Brain pericyte (primary cell): ENCODE measurements around the gene PTPRA.
"Not testable (repeated sequence)": the region's sequence is repeated elsewhere in the genome, so short reads cannot be mapped to it uniquely, and the experiment has no call there.

Source experiments
- DNase-seq: peaks from one replicate; pipeline ENCODE4 v3.0.0-alpha.2; 2012; ENCODE audit warnings: low read depth, low spot score

The PTPRA gene

DNA sequence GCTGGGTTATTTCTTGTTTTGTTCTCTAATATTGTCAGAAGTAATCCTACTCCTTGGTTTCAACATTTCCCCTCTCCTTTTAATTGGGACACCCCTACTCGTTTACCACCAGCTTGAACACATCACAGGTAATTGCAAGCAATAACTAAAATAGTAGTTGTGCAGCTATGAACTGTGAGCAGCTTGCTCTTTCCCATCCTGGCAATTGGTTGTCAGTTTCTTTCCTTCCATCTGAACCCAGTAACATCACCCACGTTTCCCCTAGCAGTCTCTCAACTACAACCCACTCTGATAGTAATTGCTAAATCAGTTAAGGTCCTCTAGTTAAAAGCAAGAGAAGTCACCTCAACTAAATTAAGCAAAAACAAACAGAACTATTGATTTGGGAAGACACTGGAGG is 122.5 kb downstream of the PTPRA start:
- DNase-seq, result no peak

DNA sequence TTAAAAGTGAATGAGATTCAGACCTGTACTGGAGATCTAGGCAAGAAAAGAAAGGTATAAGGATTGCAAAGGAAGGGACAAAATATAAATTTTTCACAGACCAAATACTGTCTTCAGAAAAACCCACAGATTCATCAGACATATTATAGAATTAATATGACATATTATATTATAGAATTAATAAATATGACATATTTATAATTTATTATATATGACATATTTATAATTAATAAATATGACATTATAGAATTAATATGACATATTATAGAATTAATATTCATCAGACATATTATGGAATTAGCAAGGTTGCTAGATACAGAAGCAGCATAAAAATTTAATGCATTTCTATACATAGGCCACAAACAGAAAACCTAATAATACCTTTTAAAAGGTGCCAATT is 125.4 kb downstream of the PTPRA start:
- no peak for DNase-seq

DNA sequence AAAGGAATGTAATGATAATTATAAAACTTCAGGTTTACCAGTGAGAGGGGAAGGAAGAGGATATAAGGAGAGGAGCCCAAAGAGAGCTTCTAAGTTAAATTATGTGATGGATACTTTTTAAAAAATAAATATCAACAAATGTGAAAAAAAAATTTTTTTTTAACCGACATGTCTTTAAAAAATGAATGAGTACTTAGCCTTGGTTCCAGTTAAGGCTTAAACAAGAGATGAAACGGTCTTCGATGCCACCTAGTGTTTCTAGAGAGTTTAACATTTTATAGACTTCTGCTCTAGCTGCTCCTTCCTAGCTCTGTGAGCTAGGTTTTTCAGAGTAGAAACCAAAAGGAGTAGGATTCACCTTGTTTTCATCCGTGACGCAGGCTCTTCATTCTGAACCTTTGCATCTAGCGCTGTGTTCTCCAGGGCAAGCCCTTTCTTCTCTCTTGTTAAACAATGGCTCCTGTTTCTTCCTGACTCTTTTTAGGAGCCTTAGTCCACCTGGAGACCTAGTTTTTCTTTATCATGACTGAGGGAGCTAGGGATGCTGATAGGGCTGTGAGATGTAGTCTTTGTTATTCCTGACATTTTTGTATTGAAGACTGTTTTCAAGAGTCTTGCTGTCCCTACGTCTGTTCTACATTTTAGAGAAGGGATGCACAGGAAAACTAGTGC is 127.7 kb downstream of the PTPRA start:
- no peak for DNase-seq

DNA sequence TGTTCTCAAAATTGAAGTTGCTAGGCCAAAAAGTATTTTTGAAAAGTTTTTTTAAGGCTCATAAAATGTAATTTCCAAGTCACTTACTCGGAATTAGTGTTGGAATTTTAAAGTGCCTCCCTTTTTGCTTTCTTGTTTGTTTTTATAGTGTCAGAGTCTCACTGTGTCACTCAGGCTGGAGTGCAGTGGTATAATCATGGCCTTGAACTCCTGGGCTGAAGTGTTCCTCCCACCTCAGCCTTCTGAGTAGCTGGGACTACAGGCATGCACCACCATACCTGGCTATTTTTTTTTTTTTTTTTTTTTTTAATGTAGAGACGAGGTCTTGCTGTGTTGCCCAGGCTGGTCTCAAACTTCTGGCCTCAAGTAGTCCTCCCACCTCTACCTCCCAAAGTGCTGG is 130.1 kb downstream of the PTPRA start:
- no peak for DNase-seq

DNA sequence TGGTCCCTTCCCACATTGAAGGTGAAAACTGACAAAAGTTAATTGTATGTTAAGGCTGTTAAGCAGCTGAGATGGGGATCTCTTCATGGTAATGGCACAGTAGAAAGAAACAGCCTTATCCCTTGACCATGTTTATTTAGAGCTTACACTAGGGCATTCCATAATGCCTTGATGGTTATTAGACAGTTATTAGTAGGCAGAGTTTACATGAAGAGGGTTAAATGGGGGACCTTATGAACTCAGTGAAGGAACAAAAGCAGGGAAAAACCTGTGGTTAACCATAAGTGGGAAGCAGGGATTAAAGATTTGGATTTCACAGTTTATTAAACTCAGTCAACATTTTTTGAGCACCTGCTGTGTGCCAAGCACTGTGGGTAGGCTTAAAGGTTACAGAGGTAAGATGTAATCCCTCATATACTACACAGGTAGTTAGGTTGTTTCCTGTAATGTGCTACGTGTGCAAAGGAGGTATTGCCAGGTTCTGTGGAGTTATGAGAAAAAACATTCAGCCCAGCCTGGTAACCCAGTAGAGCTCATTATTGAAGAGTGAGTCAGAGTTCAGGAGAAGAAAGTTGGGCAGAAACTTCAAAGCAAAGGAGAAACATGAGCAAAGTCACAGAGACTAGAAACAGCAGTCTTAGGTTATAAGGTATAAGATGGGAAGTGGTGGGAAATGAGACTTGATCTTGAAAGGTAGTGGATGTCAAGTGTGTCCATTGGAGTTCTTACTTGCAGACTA is 137.9 kb downstream of the PTPRA start:
- DNase-seq, result no peak

DNA sequence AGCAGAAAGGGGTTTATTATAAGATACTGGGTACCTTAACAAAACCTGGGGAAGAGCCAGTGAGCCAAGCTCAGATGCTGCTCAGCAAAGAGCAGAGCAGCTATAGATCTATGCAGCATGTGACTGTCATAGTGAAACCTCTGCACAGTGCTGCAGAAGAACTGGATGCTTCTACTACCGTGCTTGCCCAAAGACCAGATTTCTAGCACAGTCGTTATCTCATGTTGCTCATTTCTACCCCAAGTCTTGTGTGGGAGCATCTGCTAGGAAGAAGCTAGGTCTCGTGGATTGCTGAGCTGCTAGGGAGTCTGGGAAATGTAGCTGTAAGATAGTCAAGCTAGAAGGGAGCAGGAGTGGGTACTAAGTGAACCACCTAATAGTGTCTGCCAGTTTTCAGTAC is 138.5 kb downstream of the PTPRA start:
- no peak for DNase-seq

DNA sequence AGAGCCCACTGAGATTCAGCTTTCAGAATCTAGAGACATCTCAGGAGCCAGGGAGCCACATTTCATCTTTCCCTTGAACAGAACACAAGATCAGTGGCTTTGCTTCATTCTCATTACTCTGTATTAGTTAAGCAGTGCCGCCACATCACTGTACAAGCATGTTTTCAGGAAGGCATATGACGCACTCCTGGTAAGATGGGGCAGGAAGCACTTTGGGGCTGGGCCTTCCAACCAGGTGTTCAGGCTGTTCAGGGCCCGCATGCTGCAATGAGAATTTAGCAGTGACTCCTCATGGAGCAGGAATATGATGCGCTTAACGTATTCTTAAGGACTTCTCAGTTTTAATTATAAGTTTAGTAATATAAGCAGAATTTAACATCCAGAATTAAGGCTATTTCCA is 140.5 kb downstream of the PTPRA start:
- no peak for DNase-seq

DNA sequence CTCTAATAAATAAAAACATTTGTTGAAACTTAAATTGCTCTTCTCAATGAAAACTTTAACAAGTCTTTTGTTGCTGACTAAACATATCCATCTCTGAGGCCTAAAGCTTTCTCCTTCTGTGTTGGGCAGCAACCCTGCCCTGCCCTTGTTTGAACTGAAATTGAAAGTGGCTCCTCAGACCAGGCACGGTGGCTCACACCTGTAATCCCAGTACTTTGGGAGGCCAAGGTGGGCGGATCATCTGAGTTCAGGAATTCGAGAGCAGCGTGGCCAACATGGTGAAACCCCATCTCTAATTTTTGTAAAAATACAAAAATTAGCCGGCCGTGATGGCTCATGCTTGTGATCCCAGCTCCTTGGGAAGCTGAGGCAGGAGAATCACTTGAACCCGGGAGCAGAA is 140.9 kb downstream of the PTPRA start:
- DNase-seq, result no peak

DNA sequence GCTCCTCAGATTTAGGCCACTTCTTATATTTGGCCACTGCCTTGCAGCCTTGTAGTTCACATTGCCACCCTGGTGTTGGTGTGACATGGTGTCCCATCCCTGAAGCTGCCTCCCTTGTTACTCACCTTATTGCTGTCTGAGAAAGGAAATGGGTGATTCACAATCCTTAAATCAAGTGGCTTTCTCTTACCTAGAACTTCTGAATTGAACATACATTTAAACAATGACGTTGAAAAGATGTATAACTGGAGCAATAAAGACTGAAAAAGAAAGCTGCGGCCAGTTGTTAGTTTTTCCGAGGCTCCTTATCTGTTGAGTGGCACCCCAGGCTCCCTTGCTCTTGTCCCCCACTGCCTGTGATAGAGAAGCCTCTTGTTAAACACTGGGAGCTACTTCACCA is 141.4 kb downstream of the PTPRA start:
- no peak for DNase-seq

DNA sequence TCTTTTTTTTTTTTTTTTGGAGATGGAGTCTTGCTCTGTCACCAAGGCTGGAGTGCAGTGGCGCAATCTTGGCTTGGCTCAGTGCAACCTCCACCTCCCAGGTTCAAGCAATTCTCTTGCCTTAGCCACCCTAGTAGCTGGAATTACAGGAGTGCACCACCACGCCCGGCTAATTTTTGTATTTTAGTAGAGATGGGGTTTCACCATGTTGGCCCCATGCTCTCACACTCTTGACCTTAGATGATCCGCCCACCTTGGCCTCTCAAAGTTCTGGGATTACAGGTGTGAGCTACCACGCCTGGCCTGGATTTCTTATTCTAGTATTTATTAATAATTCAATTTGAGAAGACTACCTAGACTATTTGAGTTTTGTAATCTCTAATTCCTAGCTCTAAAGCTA is 142.0 kb downstream of the PTPRA start:
- DNase-seq, result not testable (repeated sequence)

DNA sequence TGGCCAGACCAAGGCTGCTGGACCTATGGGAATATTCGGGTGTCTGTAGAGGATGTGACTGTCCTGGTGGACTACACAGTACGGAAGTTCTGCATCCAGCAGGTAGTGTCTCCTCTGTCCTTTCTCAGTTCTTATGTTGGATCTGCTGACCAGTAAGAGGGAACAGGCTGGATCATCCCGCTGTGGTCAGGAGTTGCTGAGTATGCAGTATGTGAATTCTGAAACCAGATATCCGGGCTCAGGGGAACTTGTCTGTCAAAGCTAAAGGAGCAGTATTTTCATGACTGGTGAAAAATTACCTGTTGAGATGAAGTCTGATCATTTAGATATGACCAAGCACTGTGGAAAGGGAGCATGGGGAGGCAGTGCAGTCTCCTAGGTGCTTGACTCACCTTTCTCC is 148.0 kb downstream of the PTPRA start:
- DNase-seq, result no peak

DNA sequence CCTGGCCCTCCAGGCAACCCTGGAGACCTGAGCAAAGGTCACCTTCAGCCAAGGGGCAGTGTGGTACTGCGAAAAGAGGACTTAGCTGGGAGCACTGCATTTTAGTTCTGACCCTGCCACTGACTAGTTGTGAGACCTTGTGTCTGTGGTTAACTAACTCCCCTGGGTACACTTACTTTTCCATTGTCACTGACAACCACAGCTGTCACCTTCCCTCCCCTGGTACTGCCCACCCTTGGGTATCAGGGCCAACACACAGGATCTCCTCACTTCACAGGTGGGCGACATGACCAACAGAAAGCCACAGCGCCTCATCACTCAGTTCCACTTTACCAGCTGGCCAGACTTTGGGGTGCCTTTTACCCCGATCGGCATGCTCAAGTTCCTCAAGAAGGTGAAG is 148.5 kb downstream of the PTPRA start:
- DNase-seq, result no peak

DNA sequence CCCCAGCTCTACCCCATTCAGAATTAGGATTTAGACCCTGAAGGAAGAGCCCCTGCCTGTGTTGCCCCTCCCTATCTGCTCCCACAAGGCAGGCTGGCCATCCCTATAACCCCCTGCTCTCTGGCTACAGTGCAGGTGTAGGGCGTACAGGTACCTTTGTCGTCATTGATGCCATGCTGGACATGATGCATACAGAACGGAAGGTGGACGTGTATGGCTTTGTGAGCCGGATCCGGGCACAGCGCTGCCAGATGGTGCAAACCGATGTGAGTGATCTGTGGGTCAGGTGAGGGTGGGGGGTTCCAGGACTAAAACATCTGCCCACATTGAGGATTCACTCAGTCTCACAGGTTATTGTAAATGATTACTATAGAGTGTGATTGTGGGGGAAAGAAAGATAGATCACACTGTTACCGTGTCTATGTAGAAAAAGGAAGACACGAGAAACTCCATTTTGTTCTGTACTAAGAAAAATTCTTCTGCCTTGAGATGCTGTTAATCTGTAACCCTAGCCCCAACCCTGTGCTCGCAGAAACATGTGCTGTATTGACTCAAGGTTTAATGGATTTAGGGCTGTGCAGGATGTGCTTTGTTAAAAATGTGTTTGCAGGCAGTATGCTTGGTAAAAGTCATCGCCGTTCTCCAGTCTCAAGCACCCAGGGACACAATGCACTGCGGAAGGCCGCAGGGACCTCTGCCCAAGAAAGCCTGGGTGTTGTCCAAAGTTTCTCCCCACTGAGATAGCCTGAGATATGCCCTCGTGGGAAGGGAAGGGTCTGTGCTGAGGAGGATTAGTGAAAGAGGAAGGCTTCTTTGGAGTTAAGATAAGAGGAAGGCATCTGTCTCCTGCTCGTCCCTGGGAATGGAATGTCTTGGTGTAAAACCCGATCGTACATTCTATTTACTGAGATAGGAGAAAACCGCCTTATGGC is 149.5 kb downstream of the PTPRA start:
- DNase-seq, result not testable (repeated sequence)

DNA sequence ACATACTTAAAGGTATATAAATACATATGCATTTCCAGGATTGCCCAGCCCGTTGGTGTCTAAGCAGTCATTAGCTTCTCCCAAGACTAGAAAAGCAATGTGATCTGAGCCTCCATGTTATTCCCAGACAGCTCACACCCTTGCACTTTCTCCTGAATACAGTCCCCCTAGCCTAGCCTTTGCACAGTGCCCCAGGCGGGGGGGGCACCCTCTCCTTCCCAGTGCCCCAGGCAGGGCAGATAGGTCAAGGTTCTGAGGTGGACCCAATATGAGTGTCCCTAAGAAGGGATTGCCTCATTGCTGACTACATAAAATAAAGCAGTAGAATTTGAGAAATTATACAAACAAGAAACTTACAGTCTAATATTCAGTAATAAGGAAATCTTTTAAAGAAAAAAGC is 154.7 kb downstream of the PTPRA start:
- no peak for DNase-seq

DNA sequence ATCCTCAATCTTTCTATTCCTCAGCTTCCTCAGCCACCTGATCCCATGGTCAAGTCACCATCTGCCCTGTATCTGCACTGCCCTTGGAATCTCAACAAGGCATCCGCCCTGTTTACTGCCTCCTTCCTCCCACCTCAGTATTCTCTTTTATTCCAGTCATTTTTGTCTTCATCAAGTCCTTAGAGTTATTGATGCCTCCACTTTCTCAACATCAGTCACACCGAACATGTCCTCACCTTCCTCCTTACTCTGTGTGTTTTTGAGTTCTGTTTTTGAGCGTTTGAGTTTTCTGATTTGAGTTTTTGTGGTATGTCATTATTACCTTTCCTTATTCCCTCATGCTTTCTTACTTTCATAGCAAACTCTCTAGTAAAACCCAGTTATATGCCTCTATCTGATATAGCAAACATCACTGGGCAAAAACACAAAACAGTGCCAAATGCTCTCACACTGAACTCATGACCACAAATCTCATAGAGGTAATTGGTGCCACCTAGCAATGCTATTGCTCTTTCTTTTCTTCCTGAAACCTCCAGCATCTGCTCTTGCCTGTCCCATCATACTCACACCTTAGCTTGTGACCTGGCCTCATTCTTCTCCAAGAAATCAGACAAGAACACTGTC is 158.4 kb downstream of the PTPRA start:
- no peak for DNase-seq

DNA sequence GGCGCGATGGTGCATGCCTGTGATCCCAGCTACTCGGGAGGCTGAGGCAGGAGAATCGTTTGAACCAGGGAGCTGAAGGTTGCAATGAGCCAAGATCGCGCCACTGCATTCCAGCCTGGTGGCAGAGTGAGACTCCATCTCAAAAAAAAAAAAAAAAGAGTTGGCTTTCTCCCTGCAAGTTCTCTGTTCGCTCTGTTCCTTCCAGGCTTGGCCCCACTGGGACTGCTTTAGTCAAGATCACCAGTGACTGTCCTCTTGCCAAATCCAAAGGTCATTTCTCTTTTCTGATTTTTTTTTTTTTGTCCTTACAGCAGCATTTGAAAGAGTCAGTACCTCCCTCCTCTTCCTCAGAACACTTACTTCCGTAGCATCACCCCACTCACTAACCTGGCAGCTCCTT is 159.3 kb downstream of the PTPRA start:
- DNase-seq, result no peak

DNA sequence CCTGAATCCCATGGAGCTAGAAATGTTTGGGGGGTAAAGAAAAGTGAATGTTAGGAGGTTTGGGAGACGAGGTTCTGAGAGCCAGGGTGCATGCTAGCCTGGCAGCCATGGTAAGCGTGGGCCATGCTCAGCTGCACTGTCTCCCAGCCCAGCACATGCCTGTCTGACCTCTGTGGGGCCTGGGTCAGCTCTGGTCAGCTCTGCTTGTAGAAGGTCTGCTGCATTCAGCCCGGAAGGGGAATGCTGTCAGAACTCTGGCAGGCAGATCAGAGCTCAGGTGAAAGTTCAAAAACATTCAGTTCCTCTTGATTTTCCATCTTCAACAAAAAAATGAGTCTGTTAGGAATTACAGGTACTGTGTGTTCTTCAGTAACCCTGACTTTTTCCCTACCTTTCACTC is 164.4 kb downstream of the PTPRA start:
- no peak for DNase-seq

DNA sequence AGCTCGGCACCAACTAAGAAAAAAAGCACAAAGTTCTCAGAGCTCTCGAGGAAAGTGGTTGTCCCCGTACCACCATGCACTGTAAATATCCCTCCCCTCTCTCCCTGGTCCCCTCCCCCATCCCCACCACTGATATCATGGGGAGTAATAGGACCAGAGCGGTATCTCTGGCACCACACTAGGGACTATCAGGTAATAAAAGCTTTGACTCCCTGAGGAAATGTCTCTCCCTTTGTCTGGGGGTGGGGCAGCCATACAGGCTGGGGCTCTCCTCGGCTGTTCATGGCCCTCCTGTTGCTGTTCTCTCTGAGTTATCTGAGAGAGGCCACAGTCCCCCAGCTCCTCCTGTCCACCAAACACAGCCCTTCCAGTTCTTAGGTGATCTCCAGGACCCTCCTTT is 165.2 kb downstream of the PTPRA start:
- no peak for DNase-seq

DNA sequence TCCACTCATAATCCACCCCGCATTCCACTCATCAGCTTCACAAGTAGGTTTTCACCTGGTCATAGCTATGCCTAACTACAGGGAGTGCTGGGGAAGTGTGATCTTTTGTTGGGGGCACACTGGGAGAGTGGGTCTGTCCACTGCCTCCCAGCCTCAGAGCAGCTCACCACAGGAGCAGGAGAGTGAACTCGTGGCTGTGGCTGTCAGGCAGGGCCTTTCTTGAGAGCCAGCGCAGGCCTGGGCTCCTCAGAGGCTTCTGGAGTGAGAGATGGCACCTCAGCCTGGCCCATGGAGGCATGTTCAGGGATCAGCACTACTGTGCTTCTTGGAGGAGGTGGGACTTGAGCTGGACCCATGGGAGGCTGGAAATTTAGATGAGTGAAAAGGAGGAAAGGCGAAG is 166.1 kb downstream of the PTPRA start:
- DNase-seq, result no peak

DNA sequence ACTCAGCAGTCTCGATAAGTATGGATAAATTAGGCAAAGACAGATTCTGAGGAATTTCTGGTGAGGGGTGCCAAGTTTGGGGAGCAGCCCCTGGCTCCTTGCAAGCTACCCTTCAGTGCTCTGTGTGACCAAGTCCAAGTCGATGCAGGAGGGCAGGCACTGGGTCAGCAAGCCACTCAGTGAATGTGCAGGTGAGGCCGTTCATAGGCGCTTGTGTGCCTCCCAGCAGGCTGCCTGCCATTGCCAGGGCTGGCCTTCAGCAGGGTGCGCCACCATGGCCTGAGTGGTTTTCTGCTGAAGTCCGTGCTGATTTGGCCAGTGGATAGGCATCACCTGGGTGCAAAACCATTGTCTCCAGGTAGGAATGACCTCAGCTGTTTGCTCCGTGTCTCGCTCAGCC is 166.8 kb downstream of the PTPRA start:
- no peak for DNase-seq

DNA sequence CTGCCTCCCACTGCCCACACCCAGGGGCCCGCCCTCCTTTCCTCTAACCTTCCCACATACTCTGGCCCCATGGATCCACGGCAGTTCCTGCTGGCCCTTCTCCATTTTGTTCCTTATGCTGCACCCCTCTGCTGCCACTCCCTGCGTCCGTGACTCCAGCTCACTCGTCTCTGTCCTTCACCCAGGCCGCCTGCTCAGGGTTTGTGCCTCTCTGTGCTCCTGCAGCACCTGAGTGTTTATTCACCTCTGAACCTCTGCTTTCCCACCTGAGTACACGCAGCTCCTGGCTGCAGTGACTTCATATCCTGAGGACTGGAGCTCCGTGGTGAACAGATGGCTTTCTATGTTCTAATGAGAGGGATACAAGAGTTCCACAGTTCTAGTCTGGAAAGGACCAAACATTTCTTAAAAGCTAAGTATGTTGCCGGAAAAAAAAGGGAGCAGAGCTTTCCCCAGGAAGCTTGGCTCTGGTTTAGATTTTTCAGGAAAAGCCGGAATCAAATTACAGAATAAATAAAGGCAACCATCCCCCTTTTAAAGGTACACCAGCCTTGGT is 168.7 kb downstream of the PTPRA start:
- DNase-seq, result no peak

DNA sequence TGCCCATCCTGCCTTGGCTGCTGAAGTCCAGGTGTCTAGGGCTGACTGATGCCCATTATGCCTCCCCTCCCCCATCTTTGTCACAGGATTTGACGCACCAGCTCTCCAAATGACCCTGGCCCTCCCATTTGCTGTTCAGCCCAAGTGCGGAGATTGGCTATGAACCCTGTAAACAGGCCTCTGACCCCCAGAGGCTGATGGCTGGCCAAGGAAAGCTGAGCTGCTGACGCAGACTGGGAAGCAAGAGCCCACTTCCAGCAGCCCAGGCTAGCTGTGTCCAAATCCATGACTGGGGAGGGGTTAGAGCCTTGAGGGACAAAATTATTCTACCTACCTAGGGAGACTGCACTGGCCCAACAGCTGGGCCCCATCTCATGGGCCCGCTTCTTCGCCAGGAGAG is 169.3 kb downstream of the PTPRA start:
- DNase-seq, result no peak
